SW480 (cell line): Measurements from ENCODE around the gene IDH3A.
"Not testable (repeated sequence)": the region's sequence is repeated elsewhere in the genome, so short reads cannot be mapped to it uniquely, and the experiment has no call there.

Experiments
- DNase-seq: peaks from one replicate; pipeline ENCODE4 v3.0.0-alpha.2; 2016; ENCODE audit warnings: low spot score

The IDH3A gene

DNA sequence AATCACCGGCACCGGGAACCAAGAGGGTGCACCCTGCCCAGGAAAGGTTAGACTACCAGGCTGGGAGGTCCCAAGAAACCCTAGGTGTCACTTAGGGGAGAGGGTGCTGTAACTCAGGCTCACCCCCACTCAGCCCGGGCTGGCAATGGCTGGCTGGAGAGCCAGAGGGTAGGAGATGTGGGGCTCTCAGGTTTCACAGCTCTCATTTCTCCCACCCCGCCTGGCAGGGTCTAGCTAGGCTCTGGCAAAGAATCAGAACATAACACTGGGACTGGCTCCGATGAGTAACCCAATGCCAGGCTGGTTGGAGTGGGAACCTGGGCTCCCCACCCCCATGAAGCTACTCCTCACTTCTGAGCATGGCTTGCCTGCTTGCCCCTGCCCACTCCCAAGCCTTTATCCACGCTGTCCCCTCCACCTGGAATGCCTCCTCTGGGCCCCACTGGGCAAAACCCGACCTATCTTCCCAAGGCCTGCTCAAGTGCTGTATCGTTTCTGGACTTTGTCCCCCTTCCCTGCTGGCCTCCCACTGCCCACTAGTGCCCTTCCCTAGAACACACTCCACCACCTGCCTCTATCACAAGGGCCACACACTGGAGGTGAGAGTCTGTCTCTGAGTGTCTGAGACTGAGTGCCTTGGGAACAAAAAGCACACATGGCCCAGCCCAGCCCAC is 19.9 kb upstream of the IDH3A start:
- DNase-seq: no peak

DNA sequence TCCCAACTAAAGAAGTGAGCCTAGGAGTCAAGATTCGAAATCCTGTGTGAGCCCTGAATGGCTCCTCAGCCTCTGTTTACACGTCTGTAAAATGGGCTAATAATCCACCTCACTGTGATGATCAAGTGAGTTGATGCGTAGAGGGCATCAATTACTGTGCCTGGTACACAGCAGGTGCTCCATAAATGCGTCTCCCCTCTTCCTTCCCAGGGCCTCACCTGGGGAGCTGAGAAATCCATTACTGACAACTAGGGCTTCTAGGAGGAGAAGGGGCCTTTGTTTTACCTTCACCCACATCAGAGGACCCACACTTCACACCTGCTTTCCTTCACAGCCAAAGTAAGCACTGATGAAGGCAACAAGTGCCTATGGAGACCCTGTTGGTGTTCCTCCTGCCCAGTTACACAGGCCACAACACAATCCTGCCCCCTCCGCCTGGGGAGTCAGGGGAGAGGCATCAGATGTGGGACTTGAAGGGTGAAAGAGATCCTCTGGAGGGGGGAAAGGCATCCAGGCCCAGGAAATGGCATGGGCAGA is 19.3 kb upstream of the IDH3A start:
- no peak for DNase-seq

DNA sequence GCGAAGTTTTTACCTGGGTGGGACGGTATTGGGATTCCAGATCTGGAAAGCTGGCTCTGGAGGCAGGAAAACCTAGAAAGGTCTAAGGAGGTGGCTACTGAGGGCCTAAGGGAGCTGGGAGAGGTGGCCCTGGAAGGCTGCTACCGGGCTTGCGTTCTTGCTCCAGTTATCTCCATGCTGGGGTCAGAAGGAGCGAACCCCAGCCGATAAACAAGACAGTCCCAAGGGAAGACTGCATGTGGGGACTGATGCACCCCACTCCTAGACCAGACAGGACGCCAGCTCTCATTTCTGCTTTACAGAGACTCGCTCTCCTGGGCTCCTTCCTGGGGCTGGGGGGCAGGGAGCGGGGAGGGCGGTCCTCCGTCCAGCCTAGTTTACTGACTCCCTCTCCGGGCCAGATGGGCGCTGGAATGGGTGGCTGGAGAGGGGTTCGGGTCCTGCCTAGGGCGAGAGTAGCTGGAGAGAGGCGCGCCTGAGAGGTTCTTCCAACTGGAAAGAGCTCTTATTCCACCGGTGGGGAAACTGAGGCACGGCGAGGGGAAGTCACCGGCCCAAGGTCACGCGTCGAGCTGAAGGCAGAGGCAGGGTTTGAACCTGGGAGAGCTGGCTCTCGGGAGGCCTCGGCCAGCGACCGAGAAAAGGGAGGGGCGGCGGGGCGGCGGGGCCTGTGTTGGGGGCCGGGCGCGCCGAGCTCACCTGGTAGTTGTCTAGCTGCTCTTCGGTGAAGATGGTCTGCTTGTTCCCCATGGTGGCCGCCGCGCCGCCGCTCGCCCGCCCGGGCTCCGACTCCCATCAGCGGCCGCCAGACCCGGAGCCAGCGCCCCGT is 18.5 kb upstream of the IDH3A start:
- no peak for DNase-seq

DNA sequence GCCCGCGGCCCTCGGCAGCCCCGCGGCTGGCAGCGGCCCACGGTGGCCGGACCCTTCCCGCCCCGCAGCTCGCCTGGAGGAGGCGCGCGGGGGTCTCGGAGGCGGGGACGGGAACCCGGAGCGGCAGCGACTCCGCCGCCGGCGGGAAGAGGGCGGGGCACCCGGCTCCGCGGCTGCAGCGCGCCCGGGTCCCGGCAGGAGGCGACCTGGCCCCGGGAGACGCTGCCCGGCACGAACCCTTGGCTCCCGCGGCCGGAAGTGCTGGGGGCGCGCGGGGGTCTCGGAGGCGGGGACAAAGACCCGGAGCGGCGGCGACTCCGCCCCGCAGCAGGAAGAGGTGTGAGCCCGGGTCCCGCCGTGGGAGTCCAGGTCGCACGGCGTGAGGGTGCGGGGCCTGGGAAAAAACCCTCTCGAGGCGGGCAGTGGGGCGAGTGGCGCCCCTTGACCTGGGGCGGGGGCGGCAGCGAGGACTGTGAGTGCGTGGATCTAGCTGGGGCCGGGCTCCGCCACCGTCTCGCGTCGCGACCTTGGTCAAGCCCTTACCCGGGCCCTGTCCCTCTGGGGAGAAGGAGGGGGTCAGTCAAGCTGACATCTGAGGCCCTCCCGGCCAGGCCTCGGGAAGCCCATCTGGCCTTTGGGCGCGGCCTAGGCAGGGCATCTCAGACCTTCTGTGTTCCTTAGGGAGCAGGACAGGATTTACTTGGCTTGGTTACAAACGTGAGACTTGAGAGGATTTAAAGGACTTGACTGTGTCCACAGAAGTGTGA is 17.7 kb upstream of the IDH3A start, which contains the start of gene CIB2:
Gene CIB2, minus strand, starts transcription at position 151 of the 767 bp plus-strand sequence. CDS start 230 bp downstream, outside the sequence.
- peak; percentile 39 for DNase-seq

DNA sequence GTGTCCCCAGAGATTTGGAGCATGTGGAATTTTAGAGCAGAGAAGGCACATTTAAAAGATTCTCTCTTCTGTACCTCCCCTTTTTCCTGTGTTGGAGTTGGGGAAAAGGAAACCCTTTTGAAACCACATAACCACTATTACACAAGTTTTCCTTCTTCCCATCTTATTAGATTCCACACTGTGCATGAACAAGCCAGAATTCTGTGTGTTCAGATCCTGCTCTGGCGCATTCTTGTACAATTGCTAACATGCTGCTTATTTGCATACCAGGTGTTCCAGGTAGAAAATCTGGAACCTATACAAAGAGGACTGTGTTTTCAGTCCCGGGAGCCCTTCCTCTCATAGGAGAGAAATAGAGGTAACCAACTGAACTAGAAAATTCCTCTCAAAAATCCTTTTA is 15.4 kb upstream of the IDH3A start:
- peak; percentile 33 for DNase-seq

DNA sequence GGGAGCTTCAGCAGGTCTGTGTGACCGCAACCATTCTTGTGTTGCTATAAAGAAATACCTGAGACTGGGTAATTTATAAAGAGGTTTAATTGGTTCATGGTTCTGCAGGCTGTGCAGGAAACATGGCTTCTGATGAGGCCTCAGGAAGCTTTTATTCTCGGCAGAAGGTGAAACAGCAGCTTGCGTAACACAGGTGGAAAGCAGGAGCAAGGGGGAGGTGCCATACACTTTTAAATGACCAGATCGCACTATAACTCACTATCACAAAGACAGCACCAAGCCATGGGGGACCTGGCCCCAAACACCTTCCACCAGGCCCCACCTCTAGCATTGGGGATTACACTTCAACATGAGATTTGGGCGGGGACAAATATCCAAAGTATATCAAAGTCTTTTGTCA is 9.6 kb upstream of the IDH3A start:
- DNase-seq: no peak

DNA sequence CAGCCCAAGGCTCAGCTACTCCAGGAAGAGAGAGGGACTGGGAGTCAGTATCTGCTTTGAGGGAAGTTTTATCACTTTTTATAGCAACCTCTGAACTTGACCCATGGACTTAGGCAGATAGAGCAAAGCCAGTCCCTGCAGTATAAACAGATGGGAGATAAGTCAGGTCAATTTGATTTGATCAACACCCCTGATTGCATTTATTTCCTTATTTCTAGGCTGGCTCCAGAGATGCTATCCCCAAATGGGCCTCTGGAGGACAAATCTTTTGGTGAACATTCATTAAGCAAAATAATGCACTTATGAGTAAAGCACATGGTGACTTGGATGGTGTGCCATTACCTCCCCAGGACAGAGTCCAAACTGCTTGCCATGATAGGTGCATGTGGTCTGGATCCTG is 8.9 kb upstream of the IDH3A start:
- DNase-seq: no peak

DNA sequence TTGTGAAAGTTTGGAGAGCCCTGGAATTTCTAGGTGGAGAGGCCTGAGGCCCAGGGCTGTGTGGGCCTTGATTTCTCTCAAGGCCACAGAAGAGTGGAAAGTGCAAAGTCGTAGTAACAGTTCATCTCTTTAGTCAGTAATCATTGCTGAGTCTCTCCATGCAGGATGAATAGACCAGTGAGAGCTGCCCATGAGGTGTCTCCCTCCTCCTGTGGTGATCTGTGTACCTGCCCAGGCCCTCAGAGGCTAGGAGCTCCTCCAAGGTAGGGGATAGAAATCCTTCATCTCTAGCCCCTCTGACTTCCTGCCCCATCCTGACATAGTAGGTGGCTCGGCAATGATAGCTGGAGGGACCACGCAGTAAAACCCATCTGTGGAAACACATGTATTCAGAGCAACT is 6.8 kb upstream of the IDH3A start:
- no peak for DNase-seq

DNA sequence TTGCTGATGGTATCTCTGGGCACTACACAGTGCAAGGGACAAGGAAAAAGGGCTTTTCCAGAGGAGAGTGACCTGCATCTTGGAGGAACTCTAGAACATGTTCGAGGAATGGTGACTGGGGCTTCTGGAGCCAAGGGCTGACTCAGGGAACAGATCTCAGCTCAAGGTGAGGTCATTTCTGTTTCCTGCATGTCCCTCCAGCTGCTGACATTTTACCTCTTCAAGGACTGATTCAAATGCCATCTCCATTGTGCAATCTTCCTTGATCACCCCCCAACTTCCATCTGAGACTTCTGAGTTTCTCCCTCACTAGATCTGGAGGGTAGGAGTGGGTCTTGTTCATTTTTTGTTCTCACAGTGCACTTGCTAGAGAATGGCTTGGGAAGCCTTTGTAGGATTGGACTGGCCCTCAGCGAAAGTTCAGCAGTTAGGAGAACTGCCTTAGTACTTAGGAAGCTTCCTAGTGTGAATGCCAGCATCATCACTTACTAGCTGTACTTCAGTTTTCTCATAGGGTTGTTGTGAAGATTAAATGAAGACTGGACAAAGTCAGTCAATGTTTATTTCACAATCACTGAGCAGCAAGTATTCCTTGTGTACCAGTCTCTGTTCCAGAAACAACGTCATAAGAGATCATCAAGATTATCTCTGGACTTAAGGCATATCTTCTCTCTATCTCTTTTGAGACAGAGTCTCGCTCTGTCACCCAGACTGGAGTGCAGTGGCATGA is 2.6 kb upstream of the IDH3A start:
- DNase-seq: no peak

DNA sequence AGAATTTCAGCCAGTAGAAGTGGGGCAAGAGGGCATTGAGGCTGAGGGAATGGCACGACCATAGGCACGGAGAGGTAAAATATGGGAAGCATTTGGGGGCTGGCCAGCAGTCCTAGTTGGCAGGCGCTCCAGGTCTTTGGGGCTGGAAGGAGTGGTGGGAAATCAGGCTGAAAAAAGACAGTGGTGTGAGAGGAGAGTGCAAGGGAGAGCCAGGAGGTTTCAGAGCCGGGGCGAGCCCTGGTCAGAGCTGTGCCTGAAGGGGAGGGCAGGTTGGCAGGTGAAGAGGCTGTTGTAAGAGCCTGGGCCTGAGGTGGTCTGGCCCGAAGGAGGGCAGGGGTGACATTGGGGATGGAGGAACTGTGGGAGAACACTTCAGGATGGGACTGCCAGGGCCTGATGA is 1.6 kb upstream of the IDH3A start:
- no peak for DNase-seq

DNA sequence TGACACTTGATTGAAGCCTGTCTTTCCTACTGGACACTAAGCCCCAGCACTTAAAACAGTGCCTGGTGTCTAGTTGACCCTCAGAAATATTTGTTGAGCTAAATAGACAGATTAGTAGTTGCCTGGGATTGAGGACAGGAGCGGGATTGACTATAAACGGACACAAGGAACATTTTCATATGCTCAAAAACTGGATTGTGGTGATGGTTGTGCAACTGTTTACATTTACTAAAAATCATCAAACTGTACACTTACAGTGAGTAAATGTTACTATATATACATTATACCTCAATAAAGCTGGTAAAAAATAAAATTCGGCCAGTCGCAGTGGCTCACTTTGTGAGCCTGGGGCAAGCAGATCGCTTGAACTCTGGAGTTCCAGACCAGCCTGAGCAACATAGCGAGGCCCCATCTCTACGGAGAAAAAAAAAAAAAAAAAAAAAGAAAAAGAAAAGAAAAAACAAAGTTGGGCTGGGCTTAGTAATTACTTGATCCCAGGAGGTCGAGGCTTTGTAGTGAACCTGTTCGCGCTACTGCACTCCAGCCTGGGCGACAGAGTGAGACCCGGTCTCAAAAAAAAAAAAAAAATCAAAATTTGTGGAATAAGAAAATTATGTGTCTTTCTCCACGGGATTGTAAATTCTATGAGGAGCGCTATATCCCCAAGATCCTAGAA is 632 bp upstream of the IDH3A start:
- no peak for DNase-seq

DNA sequence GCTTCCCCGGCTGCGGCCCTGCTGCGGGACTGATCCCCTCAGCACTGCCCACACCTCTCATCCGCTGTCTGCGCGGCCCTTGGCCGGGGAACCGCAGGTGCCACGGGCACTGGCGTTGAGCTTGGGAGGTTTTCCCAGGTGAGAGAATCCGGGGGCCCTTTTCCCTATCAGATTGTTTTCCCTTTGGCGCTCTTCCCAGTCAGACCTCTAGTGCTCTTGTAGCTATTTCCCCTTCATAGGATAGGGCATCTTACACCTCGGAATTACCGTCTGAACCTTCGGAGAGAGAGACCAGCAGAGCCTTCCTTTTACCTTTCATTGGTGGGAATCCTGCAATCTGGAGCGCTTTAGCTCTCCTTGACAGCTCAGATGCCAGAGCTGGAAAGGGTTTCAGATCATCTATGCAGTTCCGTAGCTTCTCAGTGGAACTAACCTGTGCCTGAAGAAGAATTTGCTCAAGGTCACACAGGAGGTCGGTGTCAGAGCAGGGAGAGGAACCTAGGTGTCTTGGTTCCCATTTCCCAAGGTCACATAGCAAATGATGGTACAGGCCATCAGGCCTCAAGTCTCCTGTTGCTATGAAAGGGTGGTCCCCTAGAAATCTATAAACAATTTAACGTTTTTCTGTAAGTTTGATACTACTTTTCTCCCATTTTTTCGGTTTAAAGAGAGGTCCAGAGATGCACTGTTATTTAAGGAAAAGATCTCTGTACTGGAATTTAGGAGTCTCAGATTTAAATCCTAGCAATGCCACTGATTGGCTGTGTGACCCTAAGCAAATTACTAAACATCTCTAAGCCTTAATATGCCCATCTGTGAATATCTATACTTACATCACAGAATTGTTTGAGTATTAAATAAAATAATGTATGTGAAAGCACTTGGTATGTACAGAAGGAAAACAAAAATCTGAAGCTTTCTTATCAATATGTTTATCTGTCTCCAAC is 916 bp downstream of the IDH3A start:
- peak; percentile 47 for DNase-seq

DNA sequence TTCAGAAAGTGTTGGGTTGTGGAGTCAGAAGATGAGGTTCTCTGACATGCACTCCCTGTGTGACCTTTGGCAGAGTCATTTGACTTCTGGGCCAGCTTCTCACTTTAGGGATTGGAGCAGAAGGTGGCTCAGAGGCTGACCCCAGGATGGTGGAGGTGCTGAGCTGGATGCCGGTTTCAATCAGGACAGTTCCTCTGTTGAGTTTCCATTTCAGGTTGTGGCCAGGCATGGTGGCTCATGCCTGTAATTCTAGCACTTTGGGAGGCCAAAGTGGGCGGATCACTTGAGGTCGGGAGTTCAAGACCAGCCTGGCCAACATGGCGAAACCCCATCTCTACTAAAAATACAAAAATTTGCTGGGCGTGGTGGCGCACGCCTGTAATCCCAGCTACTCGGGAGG is 1.9 kb downstream of the IDH3A start:
- DNase-seq: not testable (repeated sequence)

DNA sequence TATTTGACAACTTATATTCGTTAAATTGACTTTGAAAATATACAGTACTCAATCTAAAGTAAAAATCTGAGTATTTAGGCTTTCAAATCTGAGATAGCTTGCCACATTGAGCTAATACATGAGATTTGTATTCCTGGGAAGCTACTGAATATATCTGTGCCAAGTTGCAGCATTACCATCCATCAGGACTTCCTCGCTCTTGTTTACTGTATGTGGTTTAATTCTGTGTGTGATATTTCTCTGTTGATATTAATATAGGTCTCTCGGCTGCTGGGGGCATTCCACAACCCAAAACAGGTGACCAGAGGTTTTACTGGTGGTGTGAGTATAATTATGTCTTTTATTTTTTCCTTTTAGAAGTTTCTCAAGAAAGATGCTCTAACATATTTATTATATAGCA is 5.8 kb downstream of the IDH3A start:
- no peak for DNase-seq

DNA sequence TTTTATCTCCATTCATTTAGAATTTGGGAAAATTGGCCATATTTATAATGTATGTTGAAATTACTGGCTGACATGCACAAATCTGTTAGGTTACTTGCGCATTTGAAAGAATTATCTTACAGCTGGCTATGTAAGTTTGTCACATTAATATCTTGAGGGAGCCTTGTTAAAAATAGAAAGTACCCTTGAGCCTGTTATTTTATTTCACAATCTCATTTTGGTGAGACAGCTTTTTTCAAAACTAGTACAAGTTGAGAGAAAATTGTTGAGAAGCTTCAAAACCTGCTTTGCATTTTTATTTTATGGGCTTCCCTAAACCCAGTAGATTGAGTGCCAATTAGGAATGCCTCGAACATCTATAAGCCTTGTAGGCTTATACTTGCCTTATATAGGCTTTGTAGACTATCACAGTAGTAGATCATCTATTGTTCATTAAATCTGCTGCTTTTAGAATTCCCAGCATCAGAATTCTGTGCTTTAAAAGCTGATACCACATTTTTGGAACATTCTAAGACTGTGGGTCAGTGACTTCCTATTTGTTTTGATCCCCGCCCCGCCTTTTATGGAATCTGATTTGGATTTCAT is 6.3 kb downstream of the IDH3A start:
- no peak for DNase-seq

DNA sequence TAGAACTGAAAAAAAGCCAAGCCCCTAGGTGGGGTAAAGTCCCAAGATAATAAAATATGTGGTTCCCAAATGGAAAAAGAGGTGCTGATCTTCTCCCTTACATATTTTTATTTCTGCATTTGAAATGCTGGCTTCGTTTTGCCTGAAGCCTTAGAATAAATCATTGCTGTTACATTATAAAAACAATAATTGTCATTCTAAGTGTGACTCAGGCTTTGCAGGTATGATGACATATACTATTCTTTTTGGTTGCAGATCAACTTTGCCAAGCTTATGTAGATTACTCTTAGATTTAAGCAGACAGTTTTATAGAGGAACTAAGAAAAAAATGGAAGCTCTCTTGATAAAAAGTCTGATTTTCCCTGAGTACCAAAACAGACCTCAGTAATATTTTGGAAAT is 7.5 kb downstream of the IDH3A start:
- no peak for DNase-seq

DNA sequence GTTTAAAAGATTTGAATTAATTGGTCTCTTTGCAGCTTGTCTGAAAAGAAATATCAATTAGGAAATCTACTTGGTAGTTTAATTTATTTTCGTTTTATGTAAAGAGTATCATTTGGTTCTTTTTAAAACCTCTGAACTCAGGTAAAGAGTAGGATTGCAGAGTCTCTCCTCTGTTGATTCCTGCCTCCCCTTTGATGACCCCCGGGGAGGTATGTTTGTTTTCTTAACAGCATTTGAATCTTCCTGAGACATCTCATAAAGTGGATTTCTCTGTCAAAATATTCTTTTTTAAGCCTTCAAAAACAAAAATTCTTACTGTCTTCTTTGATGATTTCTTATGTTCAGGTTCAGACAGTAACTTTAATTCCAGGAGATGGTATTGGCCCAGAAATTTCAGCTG is 8.0 kb downstream of the IDH3A start:
- no peak for DNase-seq

DNA sequence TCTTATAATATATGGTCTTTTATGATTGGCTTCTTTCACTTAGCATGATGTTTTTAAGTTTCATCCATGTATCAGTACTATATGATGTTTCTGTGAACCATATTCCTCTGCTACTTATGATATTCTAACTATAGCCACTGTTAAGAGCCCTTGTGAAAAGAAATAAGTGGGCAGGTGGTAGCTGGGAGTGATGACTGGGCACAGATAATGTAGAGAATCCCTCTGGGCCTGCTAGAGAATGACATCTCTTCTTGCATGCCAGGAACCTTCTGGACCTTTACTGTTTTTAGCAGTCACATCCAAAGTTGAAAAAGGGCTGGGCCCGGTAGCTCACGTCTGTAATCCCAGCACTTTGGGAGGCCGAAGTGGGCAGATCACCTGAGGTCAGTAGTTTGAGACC is 10.2 kb downstream of the IDH3A start:
- DNase-seq: no peak

DNA sequence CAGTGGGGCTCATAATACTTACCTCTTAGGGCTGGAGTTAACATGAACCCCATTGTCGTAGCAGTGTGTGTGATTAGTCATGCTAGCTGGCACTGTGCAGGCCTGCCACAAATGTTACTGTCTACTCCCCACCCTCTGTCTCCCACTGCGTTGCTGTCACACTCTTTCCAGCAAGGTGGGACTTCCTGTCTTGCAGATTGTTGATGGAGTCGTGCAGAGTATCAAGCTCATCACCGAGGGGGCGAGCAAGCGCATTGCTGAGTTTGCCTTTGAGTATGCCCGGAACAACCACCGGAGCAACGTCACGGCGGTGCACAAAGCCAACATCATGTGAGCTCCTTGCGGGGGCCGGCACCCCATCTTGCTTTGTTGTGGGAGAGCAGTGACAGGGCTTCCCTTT is 12.9 kb downstream of the IDH3A start:
- DNase-seq: no peak

DNA sequence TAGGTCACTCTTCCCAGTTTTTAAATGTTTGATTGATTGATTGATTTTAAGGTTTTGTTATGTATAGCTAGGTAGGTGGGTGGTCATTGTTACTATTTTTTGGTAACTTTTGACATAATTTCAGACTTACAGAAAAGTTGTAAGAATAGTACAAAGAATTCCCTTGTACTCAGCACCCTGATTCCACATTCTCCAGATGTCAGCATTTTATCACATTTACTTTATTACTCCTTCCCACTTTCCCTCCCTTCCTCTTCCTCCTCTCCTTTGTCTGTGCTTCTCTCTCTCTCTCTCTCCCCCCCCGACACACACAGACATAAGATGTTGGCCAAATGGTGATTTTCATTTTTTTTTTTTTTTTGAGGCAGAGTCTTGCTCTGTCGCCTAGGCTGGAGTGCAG is 14.8 kb downstream of the IDH3A start:
- no peak for DNase-seq
